H9 (cell line): ENCODE measurements around the gene RPL38. TPM values are rescaled to one million over a fixed set of nuclear protein-coding genes. Genes with fewer than 3 reads are reported as not detected.

Experiments
- DNase-seq: peaks from one replicate; pipeline ENCODE4 v3.0.0-alpha.2; 2017
- H2AFZ ChIP-seq: one replicate; pipeline ENCODE4 v1.6.1; 2013; ENCODE audit warnings: mild to moderate bottlenecking, low read length, control low read depth, moderate library complexity
- H2AK5ac ChIP-seq: 2 replicates; pipeline ENCODE4 v1.6.1; 2013; ENCODE audit warnings: low read length, control low read depth, mixed read lengths; ENCODE audit not compliant: insufficient read length
- H2BK120ac ChIP-seq: one replicate; pipeline ENCODE4 v1.6.1; 2013; ENCODE audit warnings: low read depth, mild to moderate bottlenecking, low read length, control low read depth, inconsistent platforms; ENCODE audit not compliant: poor library complexity, severe bottlenecking
- H2BK12ac ChIP-seq: 2 replicates; pipeline ENCODE4 v1.6.1; 2013; ENCODE audit warnings: low read length, control low read depth, mixed read lengths, low read depth; ENCODE audit not compliant: insufficient read length
- H2BK15ac ChIP-seq: 2 replicates; pipeline ENCODE4 v1.6.1; 2013; ENCODE audit warnings: low read depth, low read length, control low read depth
- H2BK20ac ChIP-seq: one replicate; pipeline ENCODE4 v1.6.1; 2013; ENCODE audit warnings: low read depth, mild to moderate bottlenecking, low read length, control low read depth, inconsistent platforms; ENCODE audit not compliant: poor library complexity, severe bottlenecking
- H2BK5ac ChIP-seq: 2 replicates; pipeline ENCODE4 v1.6.1; 2013; ENCODE audit warnings: low read length, control low read depth, mixed read lengths; ENCODE audit not compliant: insufficient read length
- H3K14ac ChIP-seq: 2 replicates; pipeline ENCODE4 v1.6.1; 2013; ENCODE audit warnings: low read length, control low read depth; ENCODE audit not compliant: insufficient read depth
- H3K18ac ChIP-seq: 2 replicates; pipeline ENCODE4 v1.6.1; 2013; ENCODE audit warnings: low read depth, mild to moderate bottlenecking, mixed read lengths, low read length, control low read depth; ENCODE audit not compliant: insufficient read length
- H3K23ac ChIP-seq: 2 replicates; pipeline ENCODE4 v1.6.1; 2013; ENCODE audit warnings: low read length, control low read depth, mixed read lengths, low read depth; ENCODE audit not compliant: insufficient read length
- H3K23me2 ChIP-seq: 2 replicates; pipeline ENCODE4 v1.6.1; 2013; ENCODE audit warnings: low read depth, mild to moderate bottlenecking, mixed read lengths, low read length, control low read depth; ENCODE audit not compliant: insufficient read length, poor library complexity, severe bottlenecking
- H3K27ac ChIP-seq: 2 replicates; pipeline ENCODE4 v1.5.1; 2013; ENCODE audit warnings: low read length, control low read depth, mixed read lengths, low read depth; ENCODE audit not compliant: insufficient read length
- H3K27me3 ChIP-seq: 2 replicates; pipeline ENCODE4 v1.6.1; 2013; ENCODE audit warnings: low read length, control low read depth, inconsistent platforms; ENCODE audit not compliant: insufficient read depth
- H3K4ac ChIP-seq: 2 replicates; pipeline ENCODE4 v1.6.1; 2013; ENCODE audit warnings: low read depth, mild to moderate bottlenecking, control low read depth, inconsistent platforms, low read length, moderate library complexity
- H3K4me1 ChIP-seq: 2 replicates; pipeline ENCODE4 v1.6.1; 2013; ENCODE audit warnings: low read length, control low read depth, inconsistent platforms; ENCODE audit not compliant: insufficient read depth
- H3K4me2 ChIP-seq: 2 replicates; pipeline ENCODE4 v1.6.1; 2013; ENCODE audit warnings: low read length, control low read depth, mixed read lengths; ENCODE audit not compliant: insufficient read length, insufficient read depth
- H3K56ac ChIP-seq: 2 replicates; pipeline ENCODE4 v1.6.1; 2013; ENCODE audit warnings: low read depth, mild to moderate bottlenecking, mixed read lengths, low read length, control low read depth; ENCODE audit not compliant: insufficient read length
- H3K79me1 ChIP-seq: 2 replicates; pipeline ENCODE4 v1.6.1; 2013; ENCODE audit warnings: low read depth, mild to moderate bottlenecking, moderate library complexity, low read length, control low read depth, inconsistent platforms; ENCODE audit not compliant: insufficient read depth, poor library complexity, severe bottlenecking
- H3K79me2 ChIP-seq: 2 replicates; pipeline ENCODE4 v1.6.1; 2013; ENCODE audit warnings: low read length, control low read depth, inconsistent platforms; ENCODE audit not compliant: insufficient read depth
- H3K9ac ChIP-seq: 2 replicates; pipeline ENCODE4 v1.6.1; 2013; ENCODE audit warnings: low read length, control low read depth, mixed read lengths; ENCODE audit not compliant: insufficient read length; ENCODE audit errors: extremely low read depth
- H3K9me3 ChIP-seq: one replicate; pipeline ENCODE4 v1.6.1; 2013; ENCODE audit warnings: low read depth, low read length, inconsistent platforms; ENCODE audit not compliant: control insufficient read depth
- H3T11ph ChIP-seq: one replicate; pipeline ENCODE4 v1.6.1; 2013; ENCODE audit warnings: mild to moderate bottlenecking, low read length, control low read depth, inconsistent platforms
- H4K20me1 ChIP-seq: one replicate; pipeline ENCODE4 v1.6.1; 2013; ENCODE audit not compliant: control insufficient read depth, insufficient read length, insufficient read depth
- H4K5ac ChIP-seq: 2 replicates; pipeline ENCODE4 v1.6.1; 2013; ENCODE audit warnings: low read depth, mild to moderate bottlenecking, mixed read lengths, low read length, control low read depth; ENCODE audit not compliant: insufficient read length
- H4K8ac ChIP-seq: replicated peaks from 2 replicates; pipeline ENCODE4 v1.6.1; 2013; ENCODE audit warnings: low read length, control low read depth, mixed read lengths, low read depth; ENCODE audit not compliant: insufficient read length
- H4K91ac ChIP-seq: 2 replicates; pipeline ENCODE4 v1.6.1; 2013; ENCODE audit warnings: low read depth, mild to moderate bottlenecking, moderate library complexity, mixed read lengths, low read length, control low read depth; ENCODE audit not compliant: insufficient read length
- H3K27ac Mint-ChIP-seq, 3 experiments: 2 replicates in 2 of 3; 3 replicates in 1 of 3; pipeline ENCODE4 v1.8.0; 2020 to 2021; ENCODE audit warnings: mixed read lengths in 3 of 3, mild to moderate bottlenecking in 1 of 3, moderate library complexity in 1 of 3
- H3K27me3 Mint-ChIP-seq: 2 replicates; pipeline ENCODE4 v1.8.0; 2021; ENCODE audit warnings: low read depth, mild to moderate bottlenecking, moderate library complexity, mixed read lengths
- H3K36me3 Mint-ChIP-seq, 3 experiments: 2 replicates in 2 of 3; 3 replicates in 1 of 3; pipeline ENCODE4 v1.8.0; 2020 to 2021; ENCODE audit warnings: low read depth in 3 of 3, mixed read lengths in 3 of 3; ENCODE audit not compliant: insufficient read depth in 1 of 3
- H3K4me1 Mint-ChIP-seq, 2 experiments: 2 replicates each; pipeline ENCODE4 v1.8.0; 2020; ENCODE audit warnings: mixed read lengths in 2 of 2
- H3K4me3 Mint-ChIP-seq, 2 experiments: 2 replicates in 1 of 2; 3 replicates in 1 of 2; pipeline ENCODE4 v1.8.0; 2020 to 2021; ENCODE audit warnings: mild to moderate bottlenecking in 2 of 2, mixed read lengths in 2 of 2, moderate library complexity in 1 of 2
- H3K9me3 Mint-ChIP-seq, 2 experiments: 2 replicates in 1 of 2; 3 replicates in 1 of 2; pipeline ENCODE4 v1.8.0; 2020; ENCODE audit warnings: mild to moderate bottlenecking in 2 of 2, mixed read lengths in 2 of 2, moderate library complexity in 1 of 2
- CTCF ChIP-seq: fragments of 200-600 bp; sonication (generic); conservative IDR thresholded peaks from 3 replicates; pipeline ENCODE4 v1.8.0; 2021; ENCODE audit warnings: antibody characterized with exemption, mild to moderate bottlenecking
- WGBS: extraction: QIAGEN DNeasy Blood & Tissue Kit; methylation state at CpG from one replicate; pipeline ENCODE4 v1.1.7; 2013; ENCODE audit warnings: missing lambda C conversion rate, low lambda C conversion rate, mixed read lengths; ENCODE audit not compliant: insufficient read length; ENCODE audit errors: extremely low coverage; 5-methylcytosine and 5-hydroxymethylcytosine counted together
- total RNA-seq: library from RNA; stranded (reverse); gene quantifications from 2 replicates; pipeline ENCODE4 v1.2.1, GENCODE V29; 2021

RPL38 gene
- total RNA-seq, 1 experiment from 2014 or later = 1,358 TPM

GRCh38 chr17:74163836-74164235 is 39.6 kb upstream of the RPL38 start:
- H3K27ac ChIP-seq = no peak overlapping the region
- no peaks in the 10 kb centered on the region for H3K27me3 ChIP-seq
- Mint-ChIP-seq H3K4me3 (no peak overlapping the region), H3K36me3 (no peaks in the 10 kb centered on the region), H3K4me1 (peaks cover 0 to 6% of the 10 kb centered on the region in 2 experiments; a peak in 1 of 4 replicates), H3K27ac (no peak overlapping the region), H3K9me3 (peaks cover 2 to 6% of the 10 kb centered on the region in 2 experiments; a peak in 2 of 5 replicates), H3K27me3 (peaks cover 7% of the 10 kb centered on the region; the same call in 1 of the 2 replicates)
- H3K18ac ChIP-seq = no peak overlapping the region
- H3K14ac ChIP-seq = no peak overlapping the region
- H2BK20ac ChIP-seq = no peak overlapping the region
- H3K23ac ChIP-seq = no peak overlapping the region
- no peak overlapping the region for H2AK5ac ChIP-seq
- H2BK120ac ChIP-seq = no peak overlapping the region
- no peak for DNase-seq
- no CpG with 5 or more reads among the region's 7 CpGs for WGBS
- no peak overlapping the region for H3K9ac ChIP-seq
- H2AFZ ChIP-seq = no peak overlapping the region
- H3K4me1 ChIP-seq = no peaks in the 10 kb centered on the region; the same call in 1 of the 2 replicates
- TF ChIP-seq CTCF = no peak
- no peaks in the 10 kb centered on the region for H3K79me2 ChIP-seq
- no peak overlapping the region for H3K56ac ChIP-seq
- no peak overlapping the region for H2BK12ac ChIP-seq
- H3K4ac ChIP-seq = no peak overlapping the region
- no peak overlapping the region for H4K91ac ChIP-seq
- no peak overlapping the region for H2BK5ac ChIP-seq
- no peak overlapping the region for H3T11ph ChIP-seq
- H4K5ac ChIP-seq = no peak overlapping the region
- no peaks in the 10 kb centered on the region for H3K9me3 ChIP-seq
- H4K8ac ChIP-seq = no peak overlapping the region
- no peaks in the 10 kb centered on the region for H3K79me1 ChIP-seq
- H3K23me2 ChIP-seq = no peaks in the 10 kb centered on the region
- no peak overlapping the region for H3K4me2 ChIP-seq
- no peaks in the 10 kb centered on the region for H4K20me1 ChIP-seq
- H2BK15ac ChIP-seq = no peak overlapping the region
